Spleen (tissue), 7 donors: ENCODE measurements around the gene ECPAS.

Experiments used
- POLR2A ChIP-seq, 3 donors: fragments of 450-650 bp; IDR thresholded peaks; one replicate each; pipeline ENCODE4 v1.5.1; 2017; ENCODE audit warnings: antibody characterized with exemption in 3 of 3, mild to moderate bottlenecking in 1 of 3
- TF ChIP-seq, protein P1 (sequence below), 11 experiments: fragments of 200-600 bp in 7 of 11; fragments of 450-650 bp in 4 of 11; sonication (generic) in 4 of 11; IDR thresholded peaks in 8 of 11; conservative IDR thresholded peaks in 3 of 11; 1 replicate in 7 of 11; 2 replicates in 4 of 11; pipeline versions ENCODE4 v1.4.0 to v1.8.0; 2016 to 2021; ENCODE audit warnings: antibody characterized with exemption in 11 of 11, inconsistent platforms in 4 of 11, mild to moderate bottlenecking in 1 of 11
- donor health status: DM: no; HTN: no; CAD: no; lungs with moderate emphysema.
- donor health status: DM: no; HTN: no; CAD: no.
- donor health status: DM: no; HTN: no; CAD: no.

GRCh38 chr9:111375817-111376564, 108.2 kb downstream of the ECPAS start:
- TF ChIP-seq POLR2A (IDR thresholded peaks at IDR 0.05): no peak
- TF ChIP-seq, protein P1, sequence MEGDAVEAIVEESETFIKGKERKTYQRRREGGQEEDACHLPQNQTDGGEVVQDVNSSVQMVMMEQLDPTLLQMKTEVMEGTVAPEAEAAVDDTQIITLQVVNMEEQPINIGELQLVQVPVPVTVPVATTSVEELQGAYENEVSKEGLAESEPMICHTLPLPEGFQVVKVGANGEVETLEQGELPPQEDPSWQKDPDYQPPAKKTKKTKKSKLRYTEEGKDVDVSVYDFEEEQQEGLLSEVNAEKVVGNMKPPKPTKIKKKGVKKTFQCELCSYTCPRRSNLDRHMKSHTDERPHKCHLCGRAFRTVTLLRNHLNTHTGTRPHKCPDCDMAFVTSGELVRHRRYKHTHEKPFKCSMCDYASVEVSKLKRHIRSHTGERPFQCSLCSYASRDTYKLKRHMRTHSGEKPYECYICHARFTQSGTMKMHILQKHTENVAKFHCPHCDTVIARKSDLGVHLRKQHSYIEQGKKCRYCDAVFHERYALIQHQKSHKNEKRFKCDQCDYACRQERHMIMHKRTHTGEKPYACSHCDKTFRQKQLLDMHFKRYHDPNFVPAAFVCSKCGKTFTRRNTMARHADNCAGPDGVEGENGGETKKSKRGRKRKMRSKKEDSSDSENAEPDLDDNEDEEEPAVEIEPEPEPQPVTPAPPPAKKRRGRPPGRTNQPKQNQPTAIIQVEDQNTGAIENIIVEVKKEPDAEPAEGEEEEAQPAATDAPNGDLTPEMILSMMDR (IDR thresholded peaks at IDR 0.05 in 8 of 11, conservative IDR thresholded peaks at IDR 0.05 in 3 of 11): no peak
